A673 (cell line): ENCODE data around the gene GRIK1. TPM values are rescaled to one million over a fixed set of nuclear protein-coding genes. Genes with fewer than 3 reads are reported as not detected.

Source experiments
- BruUV-seq: library from RNA; stranded (reverse); fragments of 400-500 nt; replicated peaks from 2 replicates; lab custom pipeline; 2021; lab: Mats Ljungman, UMichigan
- CTCF ChIA-PET: fragments of 300-600 bp; sonication (Branson Sonifier 250); formaldehyde crosslinking; loops from one replicate; lab custom pipeline; 2022; ENCODE audit warnings: antibody characterized with exemption; lab: Charles Lee
- POLR2A ChIA-PET: fragments of 300-600 bp; sonication (Branson Sonifier 250); formaldehyde crosslinking; loops from one replicate; lab custom pipeline; 2022; ENCODE audit warnings: antibody characterized with exemption; ENCODE audit not compliant: low non-redundant PET; lab: Charles Lee
- DNase-seq: peaks from one replicate; pipeline ENCODE4 v3.0.0-alpha.2; 2015; ENCODE audit warnings: low spot score
- H3K27ac ChIP-seq: fragments of 200-600 bp; sonication (generic); 2 replicates; pipeline ENCODE4 v1.5.1; 2016; ENCODE audit warnings: mixed run types, low read depth, mild to moderate bottlenecking, mixed read lengths, antibody characterized with exemption, low read length; ENCODE audit not compliant: poor library complexity, severe bottlenecking
- H3K27me3 ChIP-seq: fragments of 200-600 bp; sonication (generic); replicated peaks from 2 replicates; pipeline ENCODE4 v1.6.1; 2017; ENCODE audit warnings: mixed run types, low read depth, mild to moderate bottlenecking, mixed read lengths, antibody characterized with exemption, low read length; ENCODE audit not compliant: insufficient read depth, poor library complexity
- H3K36me3 ChIP-seq: fragments of 200-600 bp; sonication (generic); 2 replicates; pipeline ENCODE4 v1.6.1; 2016; ENCODE audit warnings: mixed run types, mild to moderate bottlenecking, mixed read lengths, antibody characterized with exemption, low read length; ENCODE audit not compliant: insufficient read depth, poor library complexity, severe bottlenecking
- H3K4me1 ChIP-seq: fragments of 200-600 bp; sonication (generic); 2 replicates; pipeline ENCODE4 v1.6.1; 2017; ENCODE audit warnings: mixed run types, mild to moderate bottlenecking, mixed read lengths, antibody characterized with exemption, low read length; ENCODE audit not compliant: insufficient read depth, poor library complexity, severe bottlenecking
- H3K4me3 ChIP-seq: fragments of 200-600 bp; sonication (generic); 2 replicates; pipeline ENCODE4 v1.5.1; 2016; ENCODE audit warnings: low read depth, mixed run types, mild to moderate bottlenecking, mixed read lengths, low read length; ENCODE audit not compliant: poor library complexity, severe bottlenecking
- H3K9me3 ChIP-seq: fragments of 200-600 bp; sonication (generic); 2 replicates; pipeline ENCODE4 v1.6.1; 2016; ENCODE audit warnings: mixed run types, low read depth, mild to moderate bottlenecking, mixed read lengths, antibody characterized with exemption, low read length; ENCODE audit not compliant: poor library complexity, severe bottlenecking
- CTCF ChIP-seq: fragments of 300-800, 200-600 bp; sonication (generic); conservative IDR thresholded peaks from 2 replicates; pipeline ENCODE4 v1.5.1; 2017; ENCODE audit warnings: low read depth, mild to moderate bottlenecking, antibody characterized with exemption, low read length, moderate library complexity, mixed read lengths
- EZH2 ChIP-seq: fragments of 200-600 bp; sonication (generic); IDR thresholded peaks from 2 replicates; pipeline ENCODE4 v1.6.1; 2017; ENCODE audit warnings: borderline replicate concordance, low read depth, mild to moderate bottlenecking, mixed read lengths, antibody characterized with exemption, low read length; ENCODE audit not compliant: poor library complexity, severe bottlenecking
- intact Hi-C: fragments of 100-400 bp; cut with micrococcal nuclease; formaldehyde crosslinking; loops from one replicate; pipeline ENCODE4 v1.10.0; 2022; ENCODE audit not compliant: unreplicated experiment
- total RNA-seq: library from RNA; stranded (reverse); gene quantifications from 2 replicates; pipeline ENCODE4 v1.2.3, GENCODE V29; 2021

The GRIK1 gene
- total RNA-seq, 1 experiment from 2014 or later: 0.67 TPM

GRCh38 chr21:29655577-29655976, 284.2 kb downstream of the GRIK1 start:
- Histone ChIP-seq H3K27ac (no peak overlapping the region), H3K9me3 (no peaks in the 10 kb centered on the region), H3K36me3 (no peaks in the 10 kb centered on the region), H3K4me1 (peaks cover 13% of the 10 kb centered on the region), H3K27me3 (no peaks in the 10 kb centered on the region), H3K4me3 (no peak overlapping the region)
- ChIA-PET POLR2A (no interaction called here), CTCF (no interaction called here)
- TF ChIP-seq EZH2 (no peak), CTCF (no peak)
- BruUV-seq: no TSS peak
- intact Hi-C loops: no loop called here
- no peak for DNase-seq

GRCh38 chr21:29654855-29655254, 284.9 kb downstream of the GRIK1 start:
- POLR2A ChIA-PET: no interaction called here

GRCh38 chr21:29654203-29654602, 285.6 kb downstream of the GRIK1 start:
- intact Hi-C loops: no loop called here
- POLR2A ChIA-PET: no interaction called here

More at GRCh38 chr21:29654855-29655254, 284.9 kb downstream of the GRIK1 start:
- H3K36me3 ChIP-seq: no peaks in the 10 kb centered on the region
- CTCF ChIA-PET: no interaction called here
- H3K27me3 ChIP-seq: no peaks in the 10 kb centered on the region
- no TSS peak for BruUV-seq
- H3K4me1 ChIP-seq: peaks cover 13% of the 10 kb centered on the region
- intact Hi-C loops: no loop called here
- H3K9me3 ChIP-seq: no peaks in the 10 kb centered on the region
- no peak overlapping the region for H3K27ac ChIP-seq
- no peak for DNase-seq
- TF ChIP-seq CTCF (no peak), EZH2 (no peak)
- no peak overlapping the region for H3K4me3 ChIP-seq

More at GRCh38 chr21:29654203-29654602, 285.6 kb downstream of the GRIK1 start:
- TF ChIP-seq CTCF (no peak), EZH2 (no peak)
- no peak for DNase-seq
- CTCF ChIA-PET: no interaction called here
- H3K4me1 ChIP-seq: peaks cover 13% of the 10 kb centered on the region
- no TSS peak for BruUV-seq
- no peaks in the 10 kb centered on the region for H3K36me3 ChIP-seq
- no peak overlapping the region for H3K4me3 ChIP-seq
- H3K27ac ChIP-seq: no peak overlapping the region
- H3K9me3 ChIP-seq: no peaks in the 10 kb centered on the region
- no peaks in the 10 kb centered on the region for H3K27me3 ChIP-seq
